T-helper 2 cell treated with Interferon-gamma antibody and Interleukin-4, amounts not matched to agents 100 ng/mL and 5 ng/mL, for 36 hours (primary cell): ENCODE results near the gene PLS3. TPM values are rescaled to one million over a fixed set of nuclear protein-coding genes. Genes with fewer than 3 reads are reported as not detected.
"Not testable (repeated sequence)": the region's sequence is repeated elsewhere in the genome, so short reads cannot be mapped to it uniquely, and the experiment has no call there.

Source experiments
- intact Hi-C: fragments of 100-400 bp; cut with micrococcal nuclease; formaldehyde crosslinking; loops from one replicate; pipeline ENCODE4 v1.15.1; 2023
- total RNA-seq: library from RNA; stranded (reverse); gene quantifications from 2 replicates; pipeline ENCODE4 v1.2.3, GENCODE V29; 2022

The PLS3 gene
- total RNA-seq, 1 donor from 2014 or later: 2.0 TPM

- intact Hi-C loops: no loop called here
These were observed 42.6 kb downstream of the PLS3 start for GRCh38 chrX:115603534-115604074.

GRCh38 chrX:115606861-115607260 is 45.9 kb downstream of the PLS3 start:
- intact Hi-C loops: no loop called here

- intact Hi-C loops: no loop called here
These were observed 48.6 kb downstream of the PLS3 start for GRCh38 chrX:115609621-115610020.

- intact Hi-C loops: no loop called here
These were observed 56.1 kb downstream of the PLS3 start for GRCh38 chrX:115616943-115617563.

GRCh38 chrX:115622534-115622933 is 61.6 kb downstream of the PLS3 start:
- intact Hi-C loops: loop anchor here (1.0 kb wide), 1 partner anchor 15 kb away; no protein-coding TSS in a partner anchor

- intact Hi-C loops: no loop called here
These were observed 63.9 kb downstream of the PLS3 start for GRCh38 chrX:115624916-115625315.

GRCh38 chrX:115625572-115626301 is 64.8 kb downstream of the PLS3 start:
- intact Hi-C loops: no loop called here

- intact Hi-C loops: no loop called here
These were observed 69.2 kb downstream of the PLS3 start for GRCh38 chrX:115630204-115630603.

- intact Hi-C loops: no loop called here
These were observed 71.5 kb downstream of the PLS3 start for GRCh38 chrX:115632455-115632854.

GRCh38 chrX:115633397-115633796 is 72.4 kb downstream of the PLS3 start:
- intact Hi-C loops: not testable (repeated sequence)

- intact Hi-C loops: no loop called here
These were observed 78.4 kb downstream of the PLS3 start for GRCh38 chrX:115639334-115639880.

GRCh38 chrX:115642311-115642710 is 81.3 kb downstream of the PLS3 start:
- intact Hi-C loops: no loop called here

- intact Hi-C loops: loop anchor here (1.0 kb wide), 1 partner anchor 313 kb away; no protein-coding TSS in a partner anchor
These were observed 82.0 kb downstream of the PLS3 start for GRCh38 chrX:115642895-115643530.

- intact Hi-C loops: not testable (repeated sequence)
These were observed 83.4 kb downstream of the PLS3 start for GRCh38 chrX:115644397-115644796.

- intact Hi-C loops: no loop called here
These were observed 88.6 kb downstream of the PLS3 start for GRCh38 chrX:115649461-115650063.

- intact Hi-C loops: no loop called here
These were observed 89.5 kb downstream of the PLS3 start for GRCh38 chrX:115650449-115650848.

- intact Hi-C loops: no loop called here
These were observed 89.9 kb downstream of the PLS3 start for GRCh38 chrX:115650916-115651315.

GRCh38 chrX:115652221-115652620 is 91.2 kb downstream of the PLS3 start:
- intact Hi-C loops: no loop called here

- intact Hi-C loops: no loop called here
These were observed 104.1 kb downstream of the PLS3 start for GRCh38 chrX:115665122-115665521.

GRCh38 chrX:115679460-115679859 is 118.5 kb downstream of the PLS3 start:
- intact Hi-C loops: no loop called here

- intact Hi-C loops: no loop called here
These were observed 126.6 kb downstream of the PLS3 start for GRCh38 chrX:115687595-115687994.
